ENCODE results near the gene GSK3B.

DNA sequence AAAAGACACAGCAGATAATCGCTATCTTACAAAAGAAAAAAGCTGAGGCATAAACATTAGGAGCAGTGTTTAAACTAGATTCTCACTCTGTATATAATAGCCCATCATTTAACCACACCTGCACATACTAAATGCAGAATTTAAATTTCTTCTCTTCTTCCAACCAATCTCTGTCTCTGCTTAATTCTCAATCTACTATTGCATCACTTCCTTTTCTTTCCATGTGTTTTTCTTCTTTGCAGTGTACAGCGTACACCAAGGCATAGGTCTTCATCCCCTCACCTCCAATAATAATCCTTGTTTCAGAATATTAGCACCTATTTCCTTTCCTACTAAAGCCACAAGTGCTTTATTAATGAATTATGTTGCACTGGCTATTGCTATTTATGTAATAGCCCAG, 221.5 kb downstream of the GSK3B start:
- TF ChIP-seq CSDC2 (CRISPR knock-in tag; IDR thresholded peaks at IDR 0.05): no peak
- TF ChIP-seq, protein P1, sequence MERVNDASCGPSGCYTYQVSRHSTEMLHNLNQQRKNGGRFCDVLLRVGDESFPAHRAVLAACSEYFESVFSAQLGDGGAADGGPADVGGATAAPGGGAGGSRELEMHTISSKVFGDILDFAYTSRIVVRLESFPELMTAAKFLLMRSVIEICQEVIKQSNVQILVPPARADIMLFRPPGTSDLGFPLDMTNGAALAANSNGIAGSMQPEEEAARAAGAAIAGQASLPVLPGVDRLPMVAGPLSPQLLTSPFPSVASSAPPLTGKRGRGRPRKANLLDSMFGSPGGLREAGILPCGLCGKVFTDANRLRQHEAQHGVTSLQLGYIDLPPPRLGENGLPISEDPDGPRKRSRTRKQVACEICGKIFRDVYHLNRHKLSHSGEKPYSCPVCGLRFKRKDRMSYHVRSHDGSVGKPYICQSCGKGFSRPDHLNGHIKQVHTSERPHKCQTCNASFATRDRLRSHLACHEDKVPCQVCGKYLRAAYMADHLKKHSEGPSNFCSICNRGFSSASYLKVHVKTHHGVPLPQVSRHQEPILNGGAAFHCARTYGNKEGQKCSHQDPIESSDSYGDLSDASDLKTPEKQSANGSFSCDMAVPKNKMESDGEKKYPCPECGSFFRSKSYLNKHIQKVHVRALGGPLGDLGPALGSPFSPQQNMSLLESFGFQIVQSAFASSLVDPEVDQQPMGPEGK (CRISPR knock-in tag; IDR thresholded peaks at IDR 0.05; ENCODE audit: borderline replicate concordance): no peak
- TF ChIP-seq GLIS3 (CRISPR knock-in tag; IDR thresholded peaks at IDR 0.05): no peak
- no peak for TF ChIP-seq TOX (CRISPR knock-in tag; IDR thresholded peaks at IDR 0.05; ENCODE audit: borderline replicate concordance)
- TF ChIP-seq RARB (CRISPR knock-in tag; IDR thresholded peaks at IDR 0.05): no peak
- TF ChIP-seq ZFP30 (CRISPR knock-in tag; IDR thresholded peaks at IDR 0.05): no peak
- TF ChIP-seq ESRRG (CRISPR knock-in tag; IDR thresholded peaks at IDR 0.05): no peak
- no peak for TF ChIP-seq ZFP3 (CRISPR knock-in tag; IDR thresholded peaks at IDR 0.05)
- TF ChIP-seq, protein P2, sequence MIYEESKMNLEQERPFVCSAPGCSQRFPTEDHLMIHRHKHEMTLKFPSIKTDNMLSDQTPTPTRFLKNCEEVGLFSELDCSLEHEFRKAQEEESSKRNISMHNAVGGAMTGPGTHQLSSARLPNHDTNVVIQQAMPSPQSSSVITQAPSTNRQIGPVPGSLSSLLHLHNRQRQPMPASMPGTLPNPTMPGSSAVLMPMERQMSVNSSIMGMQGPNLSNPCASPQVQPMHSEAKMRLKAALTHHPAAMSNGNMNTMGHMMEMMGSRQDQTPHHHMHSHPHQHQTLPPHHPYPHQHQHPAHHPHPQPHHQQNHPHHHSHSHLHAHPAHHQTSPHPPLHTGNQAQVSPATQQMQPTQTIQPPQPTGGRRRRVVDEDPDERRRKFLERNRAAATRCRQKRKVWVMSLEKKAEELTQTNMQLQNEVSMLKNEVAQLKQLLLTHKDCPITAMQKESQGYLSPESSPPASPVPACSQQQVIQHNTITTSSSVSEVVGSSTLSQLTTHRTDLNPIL (CRISPR knock-in tag; IDR thresholded peaks at IDR 0.05; ENCODE audit: low read depth): no peak
- no peak for TF ChIP-seq ZNF8 (CRISPR knock-in tag; IDR thresholded peaks at IDR 0.05)
- no peak for TF ChIP-seq BACH2 (CRISPR knock-in tag; IDR thresholded peaks at IDR 0.05; ENCODE audit: borderline replicate concordance)
- no peak for TF ChIP-seq ARNTL (CRISPR knock-in tag; IDR thresholded peaks at IDR 0.05; ENCODE audit: borderline replicate concordance, low read depth)
- TF ChIP-seq TCF4 (CRISPR knock-in tag; IDR thresholded peaks at IDR 0.05; ENCODE audit: borderline replicate concordance): no peak
- TF ChIP-seq ISL1 (CRISPR knock-in tag; IDR thresholded peaks at IDR 0.05): no peak
